ENCODE results near the gene OPN5.

DNA sequence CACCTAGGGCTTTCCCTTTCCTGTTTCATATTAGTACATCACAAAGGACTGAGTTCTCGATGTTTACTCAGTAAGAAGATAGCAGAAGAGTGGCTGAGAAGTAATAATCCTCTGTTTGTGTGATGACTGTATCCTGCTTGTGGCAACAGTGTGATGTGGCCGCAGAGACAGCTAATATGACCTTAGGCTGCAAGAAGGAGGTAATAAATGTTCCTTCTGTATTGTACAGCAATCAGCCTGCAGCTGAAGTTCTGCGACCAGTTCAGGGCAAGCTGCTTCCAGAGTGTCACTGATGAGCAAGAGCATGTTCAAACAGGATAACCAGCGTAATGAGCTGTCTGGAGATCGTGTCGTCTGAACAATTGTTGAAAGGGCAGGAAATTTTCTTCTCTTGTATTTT, 70.9 kb downstream of the OPN5 start:
- TF ChIP-seq, protein P1, sequence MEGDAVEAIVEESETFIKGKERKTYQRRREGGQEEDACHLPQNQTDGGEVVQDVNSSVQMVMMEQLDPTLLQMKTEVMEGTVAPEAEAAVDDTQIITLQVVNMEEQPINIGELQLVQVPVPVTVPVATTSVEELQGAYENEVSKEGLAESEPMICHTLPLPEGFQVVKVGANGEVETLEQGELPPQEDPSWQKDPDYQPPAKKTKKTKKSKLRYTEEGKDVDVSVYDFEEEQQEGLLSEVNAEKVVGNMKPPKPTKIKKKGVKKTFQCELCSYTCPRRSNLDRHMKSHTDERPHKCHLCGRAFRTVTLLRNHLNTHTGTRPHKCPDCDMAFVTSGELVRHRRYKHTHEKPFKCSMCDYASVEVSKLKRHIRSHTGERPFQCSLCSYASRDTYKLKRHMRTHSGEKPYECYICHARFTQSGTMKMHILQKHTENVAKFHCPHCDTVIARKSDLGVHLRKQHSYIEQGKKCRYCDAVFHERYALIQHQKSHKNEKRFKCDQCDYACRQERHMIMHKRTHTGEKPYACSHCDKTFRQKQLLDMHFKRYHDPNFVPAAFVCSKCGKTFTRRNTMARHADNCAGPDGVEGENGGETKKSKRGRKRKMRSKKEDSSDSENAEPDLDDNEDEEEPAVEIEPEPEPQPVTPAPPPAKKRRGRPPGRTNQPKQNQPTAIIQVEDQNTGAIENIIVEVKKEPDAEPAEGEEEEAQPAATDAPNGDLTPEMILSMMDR (conservative IDR thresholded peaks at IDR 0.05; ENCODE audit: low read depth, low read length): no peak
- no peak for TF ChIP-seq EZH2 (IDR thresholded peaks at IDR 0.05; ENCODE audit: borderline replicate concordance, low read depth, low read length, poor library complexity, severe bottlenecking)

All from A673 (cell line).